ENCODE results near the gene PPOX. TPM values are rescaled to one million over a fixed set of nuclear protein-coding genes. Genes with fewer than 3 reads are reported as not detected.
A peak's percentile ranks its signal among the peaks of the same experiment; 100 is the strongest.

The PPOX gene
- polyA plus RNA-seq, 1 of the 3 experiments (the other 2 are of a cell fraction): 30.7 TPM

GRCh38 chr1:161165742-161166668 lies at the start of gene PPOX (continued):
- TF ChIP-seq EZH2phosphoT487 (IDR thresholded peaks at IDR 0.05; ENCODE audit: borderline replicate concordance, low read depth) (no peak), SMC3 (IDR thresholded peaks at IDR 0.05; ENCODE audit: low read depth, low read length) (no peak), SIN3A (IDR thresholded peaks at IDR 0.05; ENCODE audit: borderline replicate concordance, low read depth, low read length) (peak; percentile 76; the same call in 1 of the 2 replicates), JUND (IDR thresholded peaks at IDR 0.05) (no peak), MEF2A (IDR thresholded peaks at IDR 0.05; ENCODE audit: borderline replicate concordance, low read depth) (no peak), FOXJ3 (CRISPR knock-in tag; IDR thresholded peaks at IDR 0.05) (no peak), CHD2 (IDR thresholded peaks at IDR 0.05; ENCODE audit: low read length, partially characterized antibody) (peak; percentile 98), NRF1 (IDR thresholded peaks at IDR 0.05; ENCODE audit: low read depth, low read length) (no peak), RCOR1 (IDR thresholded peaks at IDR 0.05; ENCODE audit: low read length) (no peak), TCF12 (IDR thresholded peaks at IDR 0.05) (no peak), CTCF (IDR thresholded peaks at IDR 0.05) (peak; percentile 75), MAX (IDR thresholded peaks at IDR 0.05; ENCODE audit: low read depth) (peak; percentile 59)

- no peaks in the 10 kb centered on the region for H3K9me3 ChIP-seq
- ChIA-PET POLR2A (interaction anchor here (0.7 to 2.1 kb wide), 9 partner anchors 9 to 84 kb away, joined by 3 to 12 read pairs (median 3); partner anchors contain the start of genes NDUFS2, PPOX and USF1), CTCF (interaction anchor here (0.5 to 1.5 kb wide), 4 partner anchors 13 to 128 kb away, joined by 3 to 9 read pairs (median 4); partner anchors contain the start of gene DEDD)
- WGBS (ENCODE audit: low lambda C conversion rate): 2% methylated on average over 22 of the region's 58 CpGs
- peaks cover 72% of the 10 kb centered on the region for H3K79me2 ChIP-seq (ENCODE audit: insufficient read depth)
- peaks cover 22 to 25% of the 10 kb centered on the region in 2 experiments; a peak in 3 of 4 replicates for H3K4me1 ChIP-seq (ENCODE audit: control insufficient read depth in 1 of 2, insufficient read depth in 2 of 2, low read depth in 1 of 2, low read length in 1 of 2)
- H3K9me2 ChIP-seq: no peaks in the 10 kb centered on the region
- no peaks in the 10 kb centered on the region for H3K27me3 ChIP-seq (ENCODE audit: insufficient read depth)
- peaks cover 15% of the 10 kb centered on the region for H3F3A ChIP-seq (replicated peaks; ENCODE audit: insufficient read depth)
- H3K4me3 ChIP-seq (ENCODE audit: low read depth in 2 of 2, low read length in 1 of 2): peak within 1 kb of the TSS; percentile 79 to 92
- H3K36me3 ChIP-seq (replicated peaks in 1 of 2; ENCODE audit: control insufficient read depth in 1 of 2, insufficient read depth in 2 of 2, low read length in 1 of 2): peaks cover 33 to 38% of the 10 kb centered on the region in 2 experiments
- H3K27ac ChIP-seq (ENCODE audit: low read depth in 2 of 2, low read length in 1 of 2): peak within 1 kb of the TSS; percentile 90 to 93
- H2AFZ ChIP-seq (ENCODE audit: low read depth): peak within 1 kb of the TSS; percentile 82
- peaks cover 26% of the 10 kb centered on the region for H4K20me1 ChIP-seq (ENCODE audit: insufficient read depth)
- peak within 1 kb of the TSS; percentile 92 for H3K4me2 ChIP-seq
- peak; percentile 94 for DNase-seq
- peak within 1 kb of the TSS; percentile 93 for H3K9ac ChIP-seq
- TF ChIP-seq FOSL2 (IDR thresholded peaks at IDR 0.05; ENCODE audit: borderline replicate concordance, low read depth): no peak; the same call in 1 of the 2 replicates
- no peak for TF ChIP-seq IRF3 (IDR thresholded peaks at IDR 0.05; ENCODE audit: low read depth, low read length)
- TF ChIP-seq TAF1 (IDR thresholded peaks at IDR 0.05; ENCODE audit: borderline replicate concordance, low read depth, low read length): peak; percentile 98
- peak; percentile 81 for TF ChIP-seq MXI1 (IDR thresholded peaks at IDR 0.05; ENCODE audit: low read depth, low read length)
- no peak for TF ChIP-seq MEF2A (IDR thresholded peaks at IDR 0.05; ENCODE audit: borderline replicate concordance, low read depth)
- TF ChIP-seq MAX (IDR thresholded peaks at IDR 0.05; ENCODE audit: low read depth): peak; percentile 55; the same call in 1 of the 2 replicates
- TF ChIP-seq YY1 (IDR thresholded peaks at IDR 0.05; ENCODE audit: low read depth): peak; percentile 94
- 0 out of 2 replicates have a peak, but pooled peaks have one; percentile 7 for TF ChIP-seq ELF1 (IDR thresholded peaks at IDR 0.05)
- TF ChIP-seq NRF1 (IDR thresholded peaks at IDR 0.05; ENCODE audit: low read depth, low read length): peak; percentile 31
- TF ChIP-seq CHD2 (IDR thresholded peaks at IDR 0.05; ENCODE audit: low read length, partially characterized antibody): peak; percentile 41
- peak; percentile 53 for TF ChIP-seq REST (IDR thresholded peaks at IDR 0.05; ENCODE audit: low read depth, low read length)
These were observed 48.3 kb upstream of the PPOX start, which contains the start of the genes NIT1 and PFDN2 for GRCh38 chr1:161117759-161118581. Gene NIT1 (plus strand): TSS chr1:161118105. CDS start chr1:161118177, 72 bp downstream. Gene PFDN2 (minus strand): TSS chr1:161118037. CDS start chr1:161118026, 11 bp downstream.
